HG02938 (cell line): Measurements from ENCODE around the gene PRM1.
"Not testable (repeated sequence)": the region's sequence is repeated elsewhere in the genome, so short reads cannot be mapped to it uniquely, and the experiment has no call there.

Source experiments
- ATAC-seq: cut with Tn5 transposase; IDR thresholded peaks from one replicate; pipeline ENCODE4 v1.9.1; 2021; ENCODE audit warnings: mild to moderate bottlenecking, moderate library complexity; ENCODE audit not compliant: unreplicated experiment

The PRM1 gene

DNA sequence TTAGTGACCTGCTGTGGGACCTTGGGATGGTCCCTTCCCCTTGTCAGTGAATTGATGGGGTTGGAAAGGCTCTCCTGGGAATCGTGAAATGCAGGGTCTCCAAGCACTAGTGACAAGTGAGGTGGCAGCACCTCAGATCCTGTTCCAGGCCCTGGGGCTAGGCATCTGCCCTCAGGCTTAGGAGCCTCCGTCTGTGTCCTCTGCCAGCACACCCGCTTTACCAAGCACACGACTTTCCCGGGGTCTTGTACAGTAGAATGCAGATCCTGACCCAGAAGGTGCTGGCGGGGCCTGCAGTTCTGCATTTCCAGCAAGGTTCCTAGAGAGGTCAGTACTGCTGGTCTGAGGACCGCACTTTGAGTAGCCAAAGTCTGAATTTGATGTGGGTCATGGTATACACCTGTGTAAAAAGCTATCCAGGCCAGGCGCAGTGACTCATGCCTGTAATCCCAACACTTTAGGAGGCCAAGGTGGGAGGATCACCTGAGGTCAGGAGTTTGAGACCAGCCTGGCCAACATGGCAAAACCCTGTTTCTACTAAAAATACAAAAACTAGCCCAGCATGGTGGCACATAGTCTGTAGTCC, 33.3 kb upstream of the PRM1 start:
- ATAC-seq, result no peak

DNA sequence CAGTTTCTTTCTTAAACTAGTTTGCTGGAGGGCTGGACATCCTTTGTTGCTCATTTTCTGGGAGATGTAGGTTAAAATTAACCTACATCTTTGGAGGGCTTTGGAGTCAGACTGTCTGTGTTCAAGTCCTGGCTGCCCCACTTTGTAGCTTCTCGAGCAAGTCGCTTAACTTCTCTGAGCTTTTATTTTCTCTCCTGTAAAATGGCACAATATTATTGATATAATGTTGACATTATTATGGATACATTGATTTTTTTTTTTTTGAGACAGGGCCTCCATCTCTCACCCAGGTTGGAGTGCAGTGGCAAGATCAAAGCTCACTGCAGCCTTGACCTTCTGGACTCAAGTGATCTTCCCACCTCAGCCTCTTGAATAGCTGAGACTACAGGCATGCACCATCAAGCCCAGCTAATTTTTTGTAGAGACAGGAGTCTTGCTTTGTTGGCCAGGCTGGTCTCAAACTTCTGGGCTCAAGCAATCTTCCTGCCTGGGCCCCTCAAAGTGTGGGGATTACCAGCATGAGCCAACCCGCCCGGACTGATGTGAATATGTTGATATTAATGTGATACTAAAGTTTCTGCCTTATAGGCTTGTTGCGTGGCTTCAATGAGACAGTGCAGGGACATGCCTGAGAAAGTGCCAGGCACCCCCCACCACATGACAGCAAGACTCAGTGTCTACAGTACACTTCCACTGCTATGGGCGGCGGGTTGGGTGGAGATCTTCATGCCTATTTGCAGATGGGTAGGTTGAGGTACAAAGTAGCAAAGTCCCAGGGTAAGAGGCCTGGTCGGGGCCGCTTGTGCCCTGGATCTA, 32.6 kb upstream of the PRM1 start:
- no peak for ATAC-seq

DNA sequence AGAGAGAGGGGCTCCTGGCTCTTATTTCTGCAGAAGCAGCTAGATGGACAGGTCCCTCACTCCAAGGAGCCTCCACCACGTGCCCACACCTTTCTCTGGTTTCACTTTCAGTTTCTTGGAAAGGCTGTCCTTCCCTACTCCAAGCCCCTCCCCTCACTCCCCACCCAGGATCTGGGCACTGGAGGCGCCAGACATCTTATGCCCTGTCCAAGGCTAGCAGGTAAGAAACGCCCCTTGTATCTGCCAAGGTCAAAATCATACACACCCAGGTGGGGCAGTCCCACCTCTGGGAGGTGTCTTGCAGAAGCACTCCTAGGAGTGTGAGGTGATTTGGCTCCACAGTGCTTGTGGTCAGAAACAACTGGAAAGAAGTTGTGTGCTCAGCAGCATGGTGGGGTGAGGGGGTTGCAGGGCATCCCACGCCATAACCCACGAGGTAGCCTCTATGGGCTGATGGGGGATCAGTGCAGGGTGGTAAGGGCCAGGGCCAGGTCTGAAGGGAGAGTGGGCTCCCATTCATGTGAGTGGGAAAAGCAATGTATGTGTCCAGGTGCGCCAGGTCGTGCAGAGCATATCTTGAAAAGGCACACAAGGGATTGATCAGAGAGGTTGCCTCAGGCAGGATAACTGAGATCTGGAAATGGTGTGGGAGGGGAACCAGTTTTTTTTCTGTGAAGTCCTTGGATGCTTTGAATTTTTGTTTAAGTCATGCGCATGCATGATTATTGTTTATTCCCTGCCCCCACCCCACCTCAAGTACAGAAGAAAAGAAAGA, 31.8 kb upstream of the PRM1 start:
- no peak for ATAC-seq

DNA sequence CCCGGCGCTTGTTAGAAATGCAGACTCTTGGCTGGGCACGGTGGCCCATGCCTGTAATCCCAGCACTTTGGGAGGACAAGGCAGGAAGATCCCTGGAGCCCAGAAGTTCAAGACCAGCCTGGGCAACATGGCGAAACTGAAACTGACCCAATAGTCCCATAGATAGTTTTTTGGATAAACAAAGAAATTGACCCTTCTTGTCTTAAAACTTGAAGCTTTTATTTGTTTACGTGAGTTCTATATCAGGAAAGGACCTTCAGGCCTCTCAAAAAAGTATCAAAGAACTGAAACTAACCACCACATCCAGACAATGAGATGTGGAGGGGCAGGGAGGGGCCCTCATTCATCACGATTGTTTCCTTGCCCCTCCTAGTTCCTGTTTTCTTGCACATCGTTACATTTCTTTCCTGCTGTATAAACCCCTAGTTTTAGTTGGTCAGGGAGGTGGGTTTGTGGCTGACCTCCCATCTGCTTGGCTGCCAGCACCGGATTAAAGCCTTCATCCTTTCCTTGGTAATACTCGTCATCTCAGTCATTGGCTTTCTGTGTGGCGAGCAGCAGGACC, 29.9 kb upstream of the PRM1 start:
- no peak for ATAC-seq

- ATAC-seq, result no peak
Observed at GRCh38 chr16:11310634-11310977, 29.5 kb upstream of the PRM1 start.

GRCh38 chr16:11309895-11310633, 28.9 kb upstream of the PRM1 start:
- peak; percentile 43 for ATAC-seq

GRCh38 chr16:11308493-11309283, 27.6 kb upstream of the PRM1 start:
- ATAC-seq, result no peak

DNA sequence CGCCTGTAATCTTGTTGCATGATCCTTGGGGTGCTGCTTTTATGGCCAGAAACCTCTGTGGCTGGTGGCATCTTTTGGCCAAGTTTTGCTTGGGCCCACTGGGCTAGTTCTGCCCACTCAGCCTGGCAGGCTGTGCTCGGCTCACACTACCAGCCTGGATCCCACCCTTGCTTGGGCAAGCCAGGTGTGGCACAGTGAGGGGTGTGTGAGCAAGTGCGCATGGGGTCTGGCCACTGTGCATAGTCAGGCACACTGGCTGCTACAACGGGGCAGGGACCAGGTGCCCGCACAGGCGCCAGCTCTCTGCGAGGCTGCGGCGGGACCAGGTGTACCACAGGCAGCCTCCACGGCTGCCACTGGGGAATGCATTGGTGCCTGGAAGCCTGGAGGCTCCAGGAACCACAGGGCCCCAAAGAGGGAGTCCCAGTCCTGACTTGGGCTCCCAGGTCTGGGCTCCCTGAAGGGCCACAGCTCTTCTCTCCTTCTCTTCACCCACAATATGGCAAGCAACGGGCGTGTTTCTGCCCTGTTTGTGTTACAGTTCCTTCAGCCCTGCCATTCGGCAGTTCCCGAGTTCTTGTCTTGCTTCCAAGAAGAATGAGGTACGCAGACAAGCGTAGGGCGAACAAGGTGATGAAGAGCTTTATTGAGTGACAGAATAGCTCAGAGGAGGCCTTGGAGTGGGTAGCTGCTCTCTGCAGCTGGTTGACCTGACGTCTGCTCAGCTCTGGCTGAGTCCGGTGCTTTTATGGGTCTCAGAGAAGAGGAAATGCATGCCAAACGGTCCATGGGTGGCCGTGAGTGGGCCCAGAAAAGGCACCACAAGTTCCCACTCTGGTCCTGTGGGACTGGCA, 26.7 kb upstream of the PRM1 start:
- ATAC-seq, result no peak

DNA sequence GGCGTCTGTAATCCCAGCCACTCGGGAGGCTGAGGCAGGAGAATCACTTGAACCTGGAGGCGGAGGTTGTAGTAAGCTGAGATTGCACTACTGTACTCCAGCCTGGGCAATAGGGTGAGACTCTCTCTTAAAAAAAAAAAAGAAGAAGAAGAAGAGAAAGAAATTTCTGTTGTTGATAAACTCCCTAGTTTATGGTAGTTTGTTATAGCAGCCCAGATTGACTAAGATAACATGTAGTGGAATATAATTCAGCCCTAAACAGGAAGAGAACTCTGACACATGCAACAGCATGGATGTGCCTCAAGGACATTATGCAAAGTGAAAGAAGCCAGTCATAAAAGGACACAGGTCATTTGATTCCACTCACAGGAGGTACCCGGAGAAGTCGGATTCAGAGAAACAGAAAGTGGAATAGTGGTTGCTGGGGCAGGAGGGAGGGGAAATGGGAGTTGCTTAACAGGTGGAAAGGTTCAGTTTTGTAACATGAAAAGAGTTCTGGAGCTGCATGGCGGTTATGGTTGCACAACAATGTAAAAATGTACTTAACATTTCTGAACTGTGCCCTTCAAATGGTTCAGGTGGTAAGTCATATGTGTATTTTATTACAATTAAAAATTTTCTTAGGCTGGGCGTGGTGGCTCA, 26.0 kb upstream of the PRM1 start:
- no peak for ATAC-seq

- no peak for ATAC-seq
Observed at GRCh38 chr16:11306381-11306780, 25.3 kb upstream of the PRM1 start.

DNA sequence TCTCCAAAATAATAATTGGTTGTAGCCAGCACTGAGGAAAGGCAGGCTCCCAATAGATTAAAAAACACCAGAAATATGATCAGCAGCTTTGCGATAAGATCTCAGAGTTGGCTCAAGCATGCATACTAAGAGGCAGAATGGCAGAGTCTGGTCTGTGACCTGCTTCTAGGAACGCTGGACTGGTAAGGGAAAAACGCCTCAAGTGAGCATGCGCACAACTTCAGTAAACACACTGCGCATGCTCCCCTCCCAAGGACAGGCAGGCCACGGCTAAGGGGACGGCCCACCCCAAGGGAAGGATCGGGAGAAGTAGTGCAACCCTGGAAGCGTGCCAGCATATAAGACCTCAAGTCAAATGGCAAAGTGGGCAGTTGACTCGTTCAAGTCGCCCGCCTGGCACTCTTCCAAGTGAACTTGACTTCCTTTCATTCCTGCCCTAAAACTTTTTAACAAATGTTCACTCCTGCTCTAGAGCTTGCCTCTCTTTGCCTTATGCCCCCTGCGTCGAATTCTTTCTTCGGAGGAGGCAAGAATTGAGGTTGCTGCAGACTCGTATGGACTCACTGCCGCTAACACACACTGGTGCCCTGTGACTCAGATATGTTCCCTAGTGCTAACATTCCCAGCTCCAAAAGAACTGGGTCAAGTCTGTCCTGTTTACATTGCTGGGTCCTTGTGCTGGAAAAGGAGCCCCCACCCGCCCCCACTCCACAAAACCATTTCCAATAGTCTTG, 22.4 kb upstream of the PRM1 start:
- no peak for ATAC-seq

DNA sequence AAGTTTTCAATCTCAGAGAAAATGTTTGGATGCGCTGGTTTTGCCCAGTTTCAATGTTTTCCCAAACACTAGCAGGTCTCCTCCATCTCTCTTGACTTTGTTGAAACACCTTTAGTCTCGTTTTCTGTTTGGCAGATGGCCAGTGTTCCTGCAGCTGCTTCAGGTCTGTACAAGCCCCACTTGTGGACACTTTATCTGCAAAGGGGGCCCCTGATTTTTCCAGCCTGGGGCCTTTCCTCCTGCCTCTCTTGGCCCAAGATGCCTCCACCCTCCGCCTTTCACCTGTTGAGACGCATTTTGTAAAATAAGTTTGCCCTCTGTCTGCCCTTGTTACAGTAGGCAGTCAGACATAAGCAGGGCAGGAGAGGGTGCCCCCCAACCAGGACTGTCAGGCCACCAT, 21.8 kb upstream of the PRM1 start:
- ATAC-seq, result no peak

GRCh38 chr16:11301645-11302501, 20.7 kb upstream of the PRM1 start:
- ATAC-seq, result no peak

DNA sequence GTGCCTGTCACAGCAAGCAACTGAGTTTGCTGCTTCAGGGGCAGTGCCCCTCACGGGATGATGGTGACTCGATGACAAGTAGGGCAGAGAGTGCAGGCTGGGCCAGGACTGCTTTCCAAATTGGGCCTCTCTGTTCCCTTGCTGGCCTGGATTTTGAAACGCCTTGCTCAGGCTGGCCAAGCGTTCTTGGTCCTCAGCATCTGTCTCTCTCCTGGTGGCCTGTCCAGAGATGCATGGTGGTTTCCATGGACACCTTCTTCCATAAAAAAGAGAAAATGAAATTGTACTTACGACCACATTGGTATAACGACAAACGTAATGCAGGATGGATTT, 19.4 kb upstream of the PRM1 start:
- ATAC-seq, result no peak

- no peak for ATAC-seq
Observed at GRCh38 chr16:11299865-11300559, 18.9 kb upstream of the PRM1 start.

- ATAC-seq, result not testable (repeated sequence)
Observed at GRCh38 chr16:11298950-11299547, 17.9 kb upstream of the PRM1 start.
